ENCODE results near the gene ARHGEF17. TPM values are rescaled to one million over a fixed set of nuclear protein-coding genes. Genes with fewer than 3 reads are reported as not detected.

ARHGEF17 gene
- polyA plus RNA-seq, 6 donors from 2014 or later, result not detected

DNA sequence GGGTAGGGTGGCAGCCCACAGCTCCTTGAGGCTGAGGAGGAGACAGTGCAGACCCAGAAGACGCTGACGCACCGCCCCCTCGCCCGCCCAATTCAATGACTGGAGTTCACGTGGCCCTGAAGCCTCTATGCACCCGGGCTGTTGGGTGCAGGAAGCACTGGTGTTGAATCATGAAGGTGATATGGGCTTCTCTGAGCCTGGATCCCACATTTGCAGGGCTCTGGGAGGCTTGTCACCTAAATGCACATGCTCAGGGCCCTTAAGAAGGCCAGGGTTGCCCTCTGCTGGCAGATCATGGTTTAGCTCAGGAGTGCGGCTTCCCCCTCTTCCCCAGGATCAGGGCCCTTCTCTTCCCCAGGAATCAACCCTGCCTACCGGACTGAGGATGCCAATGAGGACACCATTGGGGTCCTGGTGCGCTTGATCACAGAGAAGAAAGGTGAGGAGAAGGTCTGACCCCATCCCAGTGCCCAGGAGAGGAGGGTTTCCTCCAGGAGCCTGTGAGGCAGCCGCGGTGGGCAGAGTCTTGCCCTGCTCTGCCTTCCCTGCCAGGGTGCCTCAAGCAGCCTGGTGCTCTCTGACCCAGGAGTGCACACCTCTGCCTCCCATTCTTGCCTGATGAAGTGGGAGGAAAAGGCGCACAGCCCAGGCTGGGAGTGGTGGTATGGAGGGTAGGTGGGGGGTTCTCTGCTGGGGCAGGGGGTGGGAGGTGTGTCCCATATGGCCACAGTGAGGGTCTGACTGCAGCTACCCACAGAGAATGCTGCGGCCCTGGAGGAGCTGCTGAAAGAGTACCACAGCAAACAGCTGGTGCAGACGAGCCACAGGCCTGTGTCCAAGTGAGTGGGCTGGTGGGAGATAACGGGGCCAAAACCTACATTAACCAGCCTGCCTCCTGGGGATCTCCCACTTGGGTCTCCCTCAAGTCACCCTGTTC is 85.7 kb downstream of the ARHGEF17 start:
- H3K4me1 Mint-ChIP-seq, result peaks cover 30 to 61% (median 38%) of the 10 kb centered on the region in 3 donors
- H3K9me3 Mint-ChIP-seq, result no peaks in the 10 kb centered on the region
- peak; percentile 64 to 72 for ATAC-seq (ENCODE audit: low read depth in 2 of 2)
- H3K4me3 Mint-ChIP-seq, result peak overlapping the region in 1 of 8 donors; percentile 38
- H3K27ac Mint-ChIP-seq, result peak overlapping the region; percentile 70 to 95 (median 90)
- H3K36me3 Mint-ChIP-seq, result peaks cover 0 to 16% of the 10 kb centered on the region in 2 donors
- peak; percentile 63 for DNase-seq
- H3K27me3 Mint-ChIP-seq, result no peaks in the 10 kb centered on the region

- ATAC-seq (ENCODE audit: low read depth in 2 of 2), result no peak
- H3K36me3 Mint-ChIP-seq, result peaks cover 0 to 16% of the 10 kb centered on the region in 2 donors
- H3K4me3 Mint-ChIP-seq, result no peak overlapping the region
- no peaks in the 10 kb centered on the region for H3K9me3 Mint-ChIP-seq
- H3K27me3 Mint-ChIP-seq, result no peaks in the 10 kb centered on the region
- peak overlapping the region in 3 of 6 donors; percentile 60 to 94 (median 65) for H3K27ac Mint-ChIP-seq
- peaks cover 25 to 52% (median 29%) of the 10 kb centered on the region in 3 donors for H3K4me1 Mint-ChIP-seq
- DNase-seq, result no peak
Measured at GRCh38 chr11:73394416-73395296, 86.6 kb downstream of the ARHGEF17 start.

GRCh38 chr11:73395297-73396208 is 87.5 kb downstream of the ARHGEF17 start:
- DNase-seq, result no peak
- Mint-ChIP-seq H3K4me1 (peaks cover 23 to 43% (median 24%) of the 10 kb centered on the region in 3 donors), H3K27me3 (no peaks in the 10 kb centered on the region), H3K9me3 (no peaks in the 10 kb centered on the region), H3K4me3 (peak overlapping the region in 1 of 8 donors; percentile 44), H3K36me3 (peaks cover 0 to 16% of the 10 kb centered on the region in 2 donors), H3K27ac (peak overlapping the region in 4 of 6 donors; percentile 60 to 90 (median 88))
- no peak for ATAC-seq (ENCODE audit: low read depth in 2 of 2)

DNA sequence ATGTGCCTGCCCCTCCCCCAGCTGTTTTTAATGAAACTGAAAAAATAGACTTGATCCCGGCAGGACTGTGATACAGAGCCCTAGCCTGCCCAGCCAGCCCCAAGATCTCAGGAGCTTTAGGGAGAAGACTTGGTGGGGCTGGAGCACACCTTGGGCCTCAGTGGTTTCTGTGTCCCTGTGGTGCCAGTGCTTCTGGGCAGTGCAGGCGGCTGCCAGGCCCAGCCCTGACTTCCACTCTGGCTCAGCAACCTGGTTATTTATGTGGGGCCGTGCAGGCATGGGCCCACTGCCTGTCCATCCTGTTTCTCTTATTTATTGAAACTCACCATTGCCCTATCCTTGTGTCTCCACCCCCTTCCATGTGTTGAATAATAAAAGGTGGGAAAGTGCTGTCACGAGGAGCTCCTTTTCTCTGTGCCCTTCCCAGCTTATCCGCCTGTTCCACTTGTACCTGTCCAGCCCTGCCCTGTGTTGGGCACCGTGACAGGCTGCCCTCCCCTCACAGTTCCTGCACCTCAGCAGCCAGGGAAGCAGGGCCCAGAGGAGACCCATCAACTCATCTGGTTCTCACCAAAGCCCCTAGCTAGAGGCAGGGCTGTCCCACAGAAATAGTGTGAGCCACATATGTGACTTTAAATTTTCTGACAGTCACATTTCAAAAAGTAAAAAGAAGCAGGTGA is 88.3 kb downstream of the ARHGEF17 start:
- peak overlapping the region in 3 of 6 donors; percentile 74 to 91 (median 90) for H3K27ac Mint-ChIP-seq
- H3K4me3 Mint-ChIP-seq, result peak overlapping the region in 1 of 8 donors; percentile 76
- ATAC-seq (ENCODE audit: low read depth in 2 of 2) (no peak), DNase-seq (no peak)
- H3K27me3 Mint-ChIP-seq, result no peaks in the 10 kb centered on the region
- H3K36me3 Mint-ChIP-seq, result peaks cover 0 to 16% of the 10 kb centered on the region in 2 donors
- peaks cover 23 to 42% (median 25%) of the 10 kb centered on the region in 3 donors for H3K4me1 Mint-ChIP-seq
- H3K9me3 Mint-ChIP-seq, result no peaks in the 10 kb centered on the region

GRCh38 chr11:73396985-73397384 is 88.9 kb downstream of the ARHGEF17 start:
- Mint-ChIP-seq H3K36me3 (peaks cover 0 to 16% of the 10 kb centered on the region in 2 donors), H3K4me3 (peak overlapping the region in 1 of 8 donors; percentile 47), H3K27me3 (no peaks in the 10 kb centered on the region), H3K4me1 (peaks cover 22 to 42% (median 23%) of the 10 kb centered on the region in 3 donors), H3K27ac (peak overlapping the region in 5 of 6 donors; percentile 6 to 90 (median 73)), H3K9me3 (no peaks in the 10 kb centered on the region)
- ATAC-seq (ENCODE audit: low read depth in 2 of 2) (no peak), DNase-seq (no peak)

DNA sequence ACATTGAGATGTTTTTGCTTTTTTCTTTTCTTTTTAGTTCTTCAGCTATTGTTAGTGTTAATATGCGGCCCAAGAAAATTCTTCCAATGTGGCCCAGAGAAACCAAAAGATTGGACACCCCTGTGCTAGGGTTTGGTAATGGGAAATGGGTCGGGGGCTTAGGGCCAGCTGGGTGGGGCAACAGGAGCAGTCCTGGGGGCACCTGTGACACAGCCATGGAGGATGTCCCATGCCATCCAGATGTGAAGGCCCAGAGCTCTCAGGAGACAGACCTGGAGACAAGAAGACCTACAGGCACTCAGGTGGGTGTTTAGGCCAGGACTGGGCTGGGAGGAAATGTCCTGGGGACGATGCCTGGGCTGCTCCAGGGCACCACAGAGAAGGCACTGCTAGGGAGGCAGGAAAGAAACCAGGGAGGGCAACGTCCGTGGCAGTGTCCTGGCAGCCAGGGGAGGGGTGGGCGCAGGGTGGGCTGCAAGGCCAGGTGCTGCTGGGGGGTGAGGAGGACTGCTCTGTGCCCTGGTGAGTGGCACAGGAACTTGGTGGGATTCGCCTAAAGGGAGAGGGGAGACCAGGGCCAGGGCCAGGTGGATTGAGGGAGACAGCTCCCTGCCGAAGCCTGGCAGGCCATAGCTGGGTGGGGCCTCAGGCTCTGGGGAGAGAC is 89.5 kb downstream of the ARHGEF17 start:
- H3K4me3 Mint-ChIP-seq, result peak overlapping the region in 2 of 8 donors; percentile 35 to 53
- peaks cover 0 to 16% of the 10 kb centered on the region in 2 donors for H3K36me3 Mint-ChIP-seq
- H3K27ac Mint-ChIP-seq, result peak overlapping the region in 5 of 6 donors; percentile 42 to 90 (median 76)
- no peaks in the 10 kb centered on the region for H3K9me3 Mint-ChIP-seq
- H3K27me3 Mint-ChIP-seq, result no peaks in the 10 kb centered on the region
- H3K4me1 Mint-ChIP-seq, result peaks cover 17 to 36% (median 21%) of the 10 kb centered on the region in 3 donors
- no peak for ATAC-seq (ENCODE audit: low read depth in 2 of 2)
- DNase-seq, result no peak

DNA sequence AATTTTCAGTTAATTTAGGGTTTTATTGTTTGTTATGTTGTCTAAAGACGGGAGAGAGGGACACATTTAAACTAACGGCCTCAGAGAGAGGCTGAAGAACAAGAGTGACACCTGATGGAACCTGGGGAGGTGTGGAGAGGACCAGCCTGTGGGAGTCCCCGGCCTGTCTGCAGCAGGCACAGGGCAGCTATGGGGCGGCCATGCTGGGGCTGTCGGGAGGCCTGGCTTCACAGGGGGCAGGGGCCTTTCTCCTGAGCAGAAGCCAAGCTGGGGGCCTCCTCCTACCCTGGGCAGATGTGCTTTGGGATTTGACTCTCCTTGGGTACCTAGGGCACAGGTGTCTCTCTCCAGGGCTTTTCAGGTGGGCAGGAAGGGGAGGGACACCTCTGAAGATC is 90.1 kb downstream of the ARHGEF17 start:
- no peaks in the 10 kb centered on the region for H3K27me3 Mint-ChIP-seq
- H3K27ac Mint-ChIP-seq, result peak overlapping the region in 5 of 6 donors; percentile 51 to 90 (median 81)
- no peak overlapping the region for H3K4me3 Mint-ChIP-seq
- peaks cover 13 to 35% (median 23%) of the 10 kb centered on the region in 3 donors for H3K4me1 Mint-ChIP-seq
- no peak for ATAC-seq (ENCODE audit: low read depth in 2 of 2)
- H3K9me3 Mint-ChIP-seq, result no peaks in the 10 kb centered on the region
- H3K36me3 Mint-ChIP-seq, result peaks cover 0 to 16% of the 10 kb centered on the region in 2 donors
- no peak for DNase-seq

- DNase-seq (no peak), ATAC-seq (ENCODE audit: low read depth in 2 of 2) (no peak)
- Mint-ChIP-seq H3K36me3 (peaks cover 0 to 16% of the 10 kb centered on the region in 2 donors), H3K4me1 (peaks cover 8 to 29% (median 20%) of the 10 kb centered on the region in 3 donors), H3K27me3 (no peaks in the 10 kb centered on the region), H3K27ac (peak overlapping the region in 4 of 6 donors; percentile 81 to 95 (median 88)), H3K9me3 (no peaks in the 10 kb centered on the region), H3K4me3 (no peak overlapping the region)
Measured at GRCh38 chr11:73398721-73399120, 90.6 kb downstream of the ARHGEF17 start.

DNA sequence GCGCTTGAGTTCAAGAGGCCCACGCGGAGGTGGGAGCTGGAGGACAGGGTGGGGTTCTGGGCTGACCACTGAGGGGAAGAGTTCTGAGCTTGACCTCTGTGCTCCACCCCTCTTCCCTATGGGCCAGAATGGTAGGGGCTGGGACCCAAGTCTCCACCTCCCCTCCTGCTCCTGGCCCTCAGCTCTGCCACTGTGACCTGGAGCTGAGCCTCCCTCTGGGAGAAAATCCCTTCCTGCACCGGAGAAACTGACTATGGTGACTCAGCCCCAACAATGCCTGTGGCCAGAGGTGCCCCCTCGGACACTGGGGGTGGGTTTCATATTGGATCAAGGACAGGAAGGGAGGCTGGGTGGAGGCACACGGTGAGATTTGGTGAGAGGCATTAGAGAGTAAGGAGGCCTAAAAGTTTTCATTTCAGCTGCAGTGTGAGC is 91.1 kb downstream of the ARHGEF17 start:
- Mint-ChIP-seq H3K4me1 (peaks cover 7 to 29% (median 20%) of the 10 kb centered on the region in 3 donors), H3K9me3 (no peaks in the 10 kb centered on the region), H3K36me3 (peaks cover 0 to 16% of the 10 kb centered on the region in 2 donors), H3K27me3 (no peaks in the 10 kb centered on the region), H3K4me3 (peak overlapping the region in 1 of 8 donors; percentile 22), H3K27ac (peak overlapping the region; percentile 82 to 96 (median 92))
- ATAC-seq (ENCODE audit: low read depth in 2 of 2) (no peak), DNase-seq (no peak)

DNA sequence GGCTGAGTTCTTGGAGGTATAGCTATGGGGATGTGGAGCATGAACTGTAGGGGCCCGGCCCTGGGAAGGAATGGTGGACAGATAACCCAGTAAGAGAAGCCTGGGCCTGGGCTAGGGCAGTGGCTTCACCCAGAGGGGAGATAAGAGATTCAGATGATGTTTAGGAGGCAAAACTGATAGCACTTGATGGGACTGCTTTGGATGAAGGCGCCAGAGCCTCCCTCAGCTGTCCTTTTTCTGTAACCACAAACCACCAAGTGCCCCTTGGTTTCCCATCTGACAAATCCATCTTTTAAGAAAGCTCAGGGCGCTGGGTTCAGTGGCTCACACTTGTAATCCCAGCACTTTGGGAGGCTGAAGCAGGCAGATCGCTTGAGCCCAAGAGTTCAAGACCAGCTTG is 91.6 kb downstream of the ARHGEF17 start:
- H3K36me3 Mint-ChIP-seq, result peaks cover 0 to 16% of the 10 kb centered on the region in 2 donors
- DNase-seq (no peak), ATAC-seq (ENCODE audit: low read depth in 2 of 2) (no peak)
- H3K27me3 Mint-ChIP-seq, result no peaks in the 10 kb centered on the region
- H3K27ac Mint-ChIP-seq, result peak overlapping the region; percentile 82 to 96 (median 92)
- H3K4me1 Mint-ChIP-seq, result peaks cover 7 to 29% (median 20%) of the 10 kb centered on the region in 3 donors
- H3K9me3 Mint-ChIP-seq, result no peaks in the 10 kb centered on the region
- H3K4me3 Mint-ChIP-seq, result no peak overlapping the region

DNA sequence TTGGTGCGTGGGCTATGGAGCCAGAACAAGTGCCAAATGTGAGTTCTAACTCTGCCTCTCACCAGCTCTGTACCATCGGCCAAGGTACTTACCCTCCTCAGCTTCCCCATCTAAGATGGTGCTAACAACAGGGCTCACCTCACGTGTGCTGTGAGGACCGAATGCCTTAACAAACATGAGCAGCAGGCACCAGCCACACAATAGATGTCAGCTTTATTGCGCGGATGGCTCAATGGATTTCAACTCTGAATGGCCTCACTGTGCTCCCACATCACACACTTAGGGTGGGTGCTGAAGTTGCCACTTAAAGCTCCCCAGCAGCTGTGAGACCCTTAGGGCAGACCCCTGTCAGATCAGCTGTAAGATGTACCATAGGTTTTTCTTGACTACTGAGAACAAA is 92.2 kb downstream of the ARHGEF17 start:
- Mint-ChIP-seq H3K4me1 (peaks cover 11 to 29% (median 20%) of the 10 kb centered on the region in 3 donors), H3K36me3 (peaks cover 0 to 16% of the 10 kb centered on the region in 2 donors), H3K4me3 (no peak overlapping the region), H3K27me3 (no peaks in the 10 kb centered on the region), H3K27ac (peak overlapping the region in 5 of 6 donors; percentile 21 to 93 (median 76)), H3K9me3 (no peaks in the 10 kb centered on the region)
- ATAC-seq (ENCODE audit: low read depth in 2 of 2) (no peak), DNase-seq (no peak)

All from naive B cell (primary cell).